ENCODE measurements around the gene POTEJ. TPM values are rescaled to one million over a fixed set of nuclear protein-coding genes. Genes with fewer than 3 reads are reported as not detected.
"Not testable (repeated sequence)": the region's sequence is repeated elsewhere in the genome, so short reads cannot be mapped to it uniquely, and the experiment has no call there.

The POTEJ gene
- under 1 TPM in 4 of 5 donors, not detected in 1; 0.11 to 0.64 (median 0.14) TPM for polyA plus RNA-seq (ENCODE audit: insufficient read depth in 1 of 5, insufficient read length in 5 of 5, low replicate concordance in 1 of 5)
- long read RNA-seq, donor 1, partial matches to known transcripts: 0 of 9 reads
- long read RNA-seq, donor 1, other reads (novel, unspliced or antisense): 9 of 9 reads
- long read RNA-seq, donor 2: 0 reads
- long read RNA-seq, donor 3, partial matches to known transcripts: 12 of 12 reads
- long read RNA-seq, donor 3, other reads (novel, unspliced or antisense): 0 of 12 reads
- long read RNA-seq, donor 4: 0 reads
- long read RNA-seq, donor 5, partial matches to known transcripts: 0 of 8 reads
- long read RNA-seq, donor 5, other reads (novel, unspliced or antisense): 8 of 8 reads
- long read RNA-seq, donor 6: 0 reads
- long read RNA-seq, donor 7, partial matches to known transcripts: 0 of 23 reads
- long read RNA-seq, donor 7, other reads (novel, unspliced or antisense): 23 of 23 reads
- long read RNA-seq, donor 8: 0 reads

DNA sequence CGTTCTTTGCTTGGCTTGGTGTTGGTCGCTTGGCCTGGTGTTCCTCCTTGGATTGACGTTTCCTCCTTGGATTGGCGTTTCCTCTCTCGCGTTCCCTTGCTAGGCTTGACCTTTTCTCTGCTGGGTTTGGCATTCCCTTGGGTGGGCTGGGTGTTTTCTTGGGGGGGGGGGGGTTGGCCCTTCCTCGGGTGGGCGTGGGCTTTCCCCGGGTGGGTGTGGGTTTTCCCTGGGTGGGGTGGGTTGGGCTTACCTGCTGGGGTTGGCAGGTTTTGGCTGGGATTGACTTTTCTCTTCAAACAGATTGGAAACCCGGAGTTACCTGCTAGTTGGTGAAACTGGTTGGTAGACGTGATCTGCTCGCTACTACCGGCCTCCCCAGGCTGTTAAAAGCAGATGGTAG is at the start of gene POTEJ:
TSS of gene POTEJ (plus strand) at position 301 of the 400 bp plus-strand sequence. CDS start at position 394, 93 bp downstream.
- DNase-seq: not testable (repeated sequence)

DNA sequence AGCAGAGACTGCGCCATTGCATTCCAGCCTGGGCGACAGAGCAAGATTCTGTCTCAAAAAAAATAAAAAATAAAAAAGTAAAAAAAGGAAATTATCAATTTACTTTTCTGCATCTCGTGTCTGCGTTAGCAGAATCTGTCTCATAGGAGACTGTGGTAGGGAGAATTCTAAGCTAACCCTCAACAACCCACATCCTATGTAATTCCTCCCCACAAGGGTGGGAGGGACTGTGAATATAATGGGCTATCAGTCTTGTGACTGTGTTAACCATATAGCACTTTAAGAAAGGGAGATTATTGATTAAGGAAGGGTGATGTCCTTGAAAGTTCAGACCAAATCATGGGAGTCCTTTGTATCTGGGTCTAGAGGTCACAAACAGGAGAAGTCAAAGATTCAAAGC is 45.1 kb upstream of the POTEJ start:
- DNase-seq: not testable (repeated sequence)

DNA sequence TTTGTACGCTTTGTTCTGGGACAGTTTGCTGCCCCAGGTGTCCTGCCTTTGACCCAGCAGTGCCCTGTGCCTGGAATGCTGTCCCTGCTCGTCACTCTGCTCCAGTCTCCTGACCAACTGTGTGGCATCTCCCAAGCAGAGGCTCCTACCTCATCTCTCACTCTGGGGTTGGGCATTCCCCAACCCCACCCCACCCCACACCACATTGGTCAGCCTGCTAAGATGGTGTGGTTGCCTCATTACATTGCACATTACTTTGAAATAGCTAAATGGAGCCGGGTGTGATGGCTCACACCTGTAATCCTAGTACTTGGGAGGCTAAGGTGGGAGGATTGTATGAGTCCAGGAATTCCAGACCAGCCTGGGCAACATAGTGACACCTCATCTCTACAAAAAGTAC is 39.3 kb upstream of the POTEJ start:
- not testable (repeated sequence) for DNase-seq

DNA sequence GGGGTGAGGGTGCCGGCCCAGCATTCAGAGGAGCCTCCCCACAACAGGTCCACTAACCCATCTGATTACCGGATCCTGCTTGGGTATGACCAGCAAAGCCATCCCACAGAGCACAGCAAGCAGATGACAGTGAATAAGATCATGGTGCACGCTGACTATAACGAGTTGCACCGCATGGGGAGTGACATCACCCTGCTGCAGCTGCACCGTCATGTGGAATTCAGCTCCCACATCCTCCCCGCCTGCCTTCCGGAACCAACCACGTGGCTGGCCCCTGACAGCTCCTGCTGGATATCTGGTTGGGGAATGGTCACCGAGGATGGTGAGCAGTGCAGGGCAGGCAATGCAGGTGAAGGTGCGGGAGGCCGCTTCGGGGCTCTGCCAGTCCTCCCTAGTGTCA is 37.0 kb upstream of the POTEJ start:
- DNase-seq: not testable (repeated sequence)

DNA sequence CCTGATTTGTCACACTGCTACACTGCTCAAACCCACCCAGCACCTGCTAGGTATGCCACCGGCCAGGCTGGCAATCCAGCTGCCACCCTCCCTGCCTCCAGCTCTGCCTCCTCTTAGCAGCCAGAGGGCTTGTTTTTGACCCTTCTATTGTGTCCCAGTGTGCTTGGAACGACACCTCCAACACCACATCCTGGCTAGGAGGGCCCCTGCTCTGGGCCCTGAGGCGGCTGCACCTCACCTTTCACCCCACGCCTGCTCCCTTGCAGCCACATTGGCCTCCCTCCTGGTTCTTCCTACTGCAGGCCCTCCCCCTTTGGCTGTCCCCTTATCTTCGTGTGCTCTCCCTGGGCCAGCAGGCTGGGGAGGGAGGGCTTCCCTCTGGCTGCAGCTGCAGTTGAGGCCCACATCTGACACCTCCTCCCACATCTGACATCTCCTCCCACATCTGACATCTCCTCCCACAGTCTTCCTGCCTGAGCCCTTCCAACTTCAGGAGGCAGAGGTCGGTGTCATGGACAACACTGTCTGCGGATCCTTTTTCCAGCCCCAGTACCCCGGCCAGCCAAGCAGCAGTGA is 34.9 kb upstream of the POTEJ start:
- DNase-seq: not testable (repeated sequence)

DNA sequence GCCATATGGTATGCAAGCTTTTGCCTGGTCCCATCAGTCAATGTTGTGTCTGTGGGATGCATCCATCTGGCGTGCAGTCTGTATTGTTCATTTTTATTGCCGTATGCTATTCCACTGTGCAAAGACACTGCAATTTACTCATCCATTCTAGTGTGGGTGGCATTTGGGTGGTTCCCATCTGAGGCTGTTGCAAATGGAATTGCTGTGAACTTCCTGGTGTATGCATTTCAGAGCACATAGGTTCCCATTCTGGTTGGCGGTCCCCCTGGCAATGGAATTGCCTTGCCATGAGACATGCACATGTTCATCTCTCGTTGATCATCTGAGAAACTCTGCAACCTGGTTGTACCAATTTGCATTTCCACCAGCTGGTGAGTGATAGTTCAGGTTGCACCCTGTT is 33.7 kb upstream of the POTEJ start:
- DNase-seq: not testable (repeated sequence)

DNA sequence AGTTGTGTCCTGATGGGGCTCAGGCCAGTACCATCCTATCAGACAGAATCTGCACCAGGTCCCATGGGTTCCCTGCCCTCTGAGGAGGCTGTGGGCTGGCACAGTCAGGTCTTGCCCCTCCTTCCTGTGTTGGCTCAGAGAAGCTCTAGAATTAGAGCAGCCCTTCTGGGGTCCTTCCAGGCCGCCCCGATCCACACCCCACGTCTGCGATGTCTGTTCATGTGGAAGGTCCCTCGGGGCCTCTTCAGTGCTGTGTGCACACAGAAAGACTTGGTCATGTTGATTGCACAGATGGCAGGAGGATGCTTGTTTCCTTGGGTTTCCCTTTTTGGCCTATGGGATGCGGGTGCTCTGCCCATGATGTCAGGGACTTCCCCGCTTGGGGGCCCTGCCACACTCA is 32.1 kb upstream of the POTEJ start:
- not testable (repeated sequence) for DNase-seq

DNA sequence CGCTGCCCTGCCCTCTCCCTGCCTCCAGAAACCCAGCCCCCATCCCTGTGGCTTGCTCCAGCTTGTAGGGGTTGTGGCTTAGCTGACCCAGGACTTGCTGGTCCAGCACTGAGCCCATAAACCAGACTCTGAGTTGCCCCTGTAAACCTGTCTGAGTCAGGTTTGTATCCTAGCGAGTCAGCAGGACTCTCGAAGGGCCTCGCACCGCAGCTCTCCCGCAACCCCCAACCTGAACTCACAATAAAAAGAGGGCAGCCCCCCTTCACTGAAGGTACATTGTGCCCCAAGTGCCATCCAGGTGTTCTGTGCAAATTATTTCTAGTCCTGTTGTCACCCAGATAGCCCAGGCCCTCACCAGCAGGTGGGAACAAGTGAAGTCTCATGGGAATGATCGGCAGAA is 29.7 kb upstream of the POTEJ start:
- not testable (repeated sequence) for DNase-seq

DNA sequence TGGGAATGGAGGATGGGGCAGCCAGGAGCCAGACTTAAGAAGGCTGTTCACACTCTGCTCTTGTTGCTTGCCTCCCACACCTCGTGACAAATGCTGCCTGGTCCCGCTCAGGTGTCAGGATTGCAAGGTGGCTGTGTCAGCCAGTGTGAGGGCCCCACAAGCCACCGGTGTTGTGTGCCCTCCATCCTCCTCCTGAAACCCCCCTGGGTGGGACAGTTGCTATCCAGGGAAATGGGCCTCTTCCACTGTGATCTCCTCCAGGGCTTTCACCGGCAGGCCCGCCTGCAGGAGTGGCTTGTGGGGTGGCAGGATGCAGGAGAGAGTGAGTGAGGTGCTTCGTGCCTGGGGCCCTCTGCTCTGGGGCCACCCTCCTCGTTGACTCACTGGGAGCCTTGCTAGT is 28.3 kb upstream of the POTEJ start:
- DNase-seq: not testable (repeated sequence)

DNA sequence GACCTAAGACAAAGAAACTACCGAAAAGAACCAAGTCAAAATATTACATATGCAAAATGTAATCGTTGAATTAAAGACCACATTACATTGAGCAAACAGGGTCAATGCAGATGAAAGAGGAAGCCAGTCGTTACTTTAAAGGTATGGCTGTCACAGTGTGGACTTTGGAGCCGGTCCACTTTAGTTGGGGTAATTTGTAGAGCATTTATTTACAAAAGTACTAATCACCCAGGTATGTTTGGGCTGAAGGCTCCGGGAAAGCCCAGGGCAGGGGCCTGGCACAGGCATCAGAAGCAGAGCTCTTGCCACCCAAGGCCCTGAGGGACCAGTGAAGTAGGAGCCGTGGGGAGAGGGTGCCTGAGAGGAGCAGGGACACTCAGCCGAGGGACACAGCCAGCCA is 27.7 kb upstream of the POTEJ start:
- not testable (repeated sequence) for DNase-seq

DNA sequence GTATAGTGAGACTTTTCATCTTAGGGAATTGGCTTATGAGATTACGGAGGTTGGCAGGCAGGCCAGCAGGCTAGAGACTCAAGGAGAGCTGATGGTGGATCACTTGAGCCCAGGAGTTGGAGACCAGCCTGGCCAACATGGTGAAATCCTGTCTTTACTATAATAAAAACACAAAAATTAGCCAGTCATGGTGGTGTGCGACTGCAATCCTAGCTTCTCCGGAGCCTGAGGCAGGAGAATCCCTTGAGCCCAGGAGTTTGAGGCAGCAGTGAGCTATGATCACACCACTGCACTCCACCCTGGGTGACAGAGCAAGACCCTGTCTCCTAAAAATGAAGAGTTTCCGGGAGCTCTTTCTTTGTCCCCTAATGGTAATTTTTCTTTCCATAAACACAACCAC is 26.5 kb upstream of the POTEJ start:
- DNase-seq: not testable (repeated sequence)

DNA sequence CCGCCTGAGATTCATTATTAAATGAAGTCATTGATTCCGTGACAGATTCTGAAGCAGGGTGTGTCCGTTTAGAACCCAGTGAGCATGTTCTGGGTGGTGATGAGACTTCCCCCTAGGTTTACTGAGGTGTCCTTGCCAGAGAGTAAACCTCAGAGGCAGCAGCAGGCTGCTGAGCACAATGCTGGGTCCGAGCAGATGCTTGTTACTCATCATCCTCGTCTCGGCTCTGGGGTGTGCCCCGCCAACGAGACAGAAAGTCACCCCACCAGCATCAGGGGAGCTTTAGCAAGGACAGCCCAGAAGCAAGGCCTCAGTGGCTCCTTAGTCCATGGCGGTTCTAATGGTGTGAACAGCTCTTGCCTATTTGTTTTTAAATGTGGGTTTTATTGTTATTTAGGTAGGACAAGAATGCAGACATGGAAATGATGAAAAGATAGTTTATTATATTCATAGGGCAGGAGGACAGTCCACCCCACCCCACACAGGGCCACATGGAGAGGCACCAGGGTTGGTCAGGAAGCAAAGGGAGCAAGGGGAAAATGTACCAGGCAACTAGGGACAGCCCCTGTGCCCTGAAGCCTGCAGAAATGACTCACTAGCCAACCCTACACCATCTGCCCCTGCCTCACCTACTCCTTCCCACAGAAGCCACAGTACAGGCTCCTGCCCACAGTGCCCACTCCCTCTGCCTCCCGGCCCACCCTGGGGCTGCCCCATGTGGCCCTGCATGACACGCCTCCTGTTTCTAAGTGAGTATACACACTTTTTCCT is 22.4 kb upstream of the POTEJ start:
- DNase-seq: not testable (repeated sequence)

DNA sequence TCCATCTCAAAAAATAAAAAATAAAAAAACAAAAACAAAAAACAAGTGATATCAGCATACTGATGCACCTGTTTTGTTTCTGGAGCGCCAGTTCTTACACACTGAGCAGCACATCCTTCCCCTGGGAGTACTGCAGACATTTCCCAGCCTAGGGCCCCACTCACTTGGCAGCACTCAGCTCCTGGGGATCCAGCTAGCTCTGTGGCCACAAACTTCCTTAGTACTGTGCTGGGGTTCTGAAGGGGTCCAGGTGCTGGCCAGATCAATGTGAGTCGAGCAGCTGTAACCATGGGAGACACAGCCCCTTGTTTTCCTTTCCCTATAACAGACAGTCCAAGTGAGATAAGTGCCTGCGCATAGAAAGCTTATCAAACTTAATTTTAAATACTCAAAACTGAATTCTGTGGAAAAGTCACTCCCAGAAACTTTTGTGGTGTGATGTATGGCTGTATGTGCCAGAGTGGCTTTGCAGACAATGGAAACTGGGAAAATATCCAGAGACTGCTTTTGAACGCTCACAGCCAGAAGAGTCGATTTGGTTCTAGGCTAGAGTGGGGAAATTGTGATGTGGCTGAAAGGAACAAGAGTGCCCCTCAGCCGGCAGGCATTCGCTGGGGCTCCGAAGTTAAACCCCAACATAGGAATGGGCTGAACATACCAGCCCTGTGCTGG is 20.9 kb upstream of the POTEJ start:
- DNase-seq: not testable (repeated sequence)

DNA sequence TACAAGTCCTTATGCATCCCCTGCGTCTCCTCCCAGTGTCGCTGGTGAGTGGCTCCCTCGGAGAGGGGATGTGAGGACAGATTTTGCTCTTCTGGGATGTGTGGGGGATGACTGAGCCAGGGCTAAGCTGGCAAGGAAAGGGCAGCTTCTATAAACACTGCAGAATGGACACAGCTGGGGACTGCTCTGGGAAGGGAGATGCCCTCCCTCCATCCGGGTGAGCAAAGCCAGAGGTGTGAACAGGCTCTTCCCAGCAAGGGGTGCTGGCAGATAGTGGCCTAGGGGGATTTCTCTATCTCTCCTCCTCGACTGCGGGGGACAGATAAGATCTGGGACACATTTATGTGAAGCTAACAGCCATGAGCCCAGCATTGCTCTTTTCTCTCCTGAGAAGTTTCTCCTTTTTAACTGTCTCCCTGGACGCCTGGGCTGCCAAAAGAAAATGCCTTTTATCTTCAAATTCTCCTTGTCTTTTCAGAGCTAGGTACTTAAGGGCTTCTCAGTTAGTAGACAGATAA is 20.3 kb upstream of the POTEJ start:
- not testable (repeated sequence) for DNase-seq

DNA sequence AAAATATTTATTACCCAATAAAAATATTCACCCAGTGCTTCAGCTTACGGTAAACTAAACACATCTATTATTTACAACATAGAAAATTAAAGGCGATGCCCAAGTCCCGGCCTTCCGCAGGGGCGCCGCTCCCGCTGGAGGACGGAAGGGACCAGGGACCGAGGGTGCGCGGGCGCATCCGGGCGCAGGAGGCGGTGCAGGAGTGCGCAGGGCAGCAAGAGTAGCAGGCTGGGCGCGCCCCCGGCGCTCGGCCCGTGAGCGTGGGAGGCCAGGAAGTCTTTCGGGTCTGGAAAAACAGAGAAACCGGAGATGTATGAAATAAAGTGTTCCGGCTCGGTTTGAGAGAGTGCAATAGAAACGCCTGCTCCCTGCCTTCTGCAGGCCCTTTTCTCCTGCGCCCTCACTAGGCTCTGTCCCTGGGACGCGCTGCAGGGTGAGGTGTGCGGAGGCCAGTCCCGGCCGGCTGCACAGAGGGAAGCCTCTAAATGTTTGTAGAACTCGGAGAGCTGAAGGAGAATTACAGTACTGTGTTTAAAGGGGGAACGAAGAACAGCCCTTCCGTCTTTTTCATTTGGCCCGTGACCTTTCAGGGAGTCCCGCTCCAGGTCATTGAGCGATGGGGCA is 18.3 kb upstream of the POTEJ start:
- DNase-seq: not testable (repeated sequence)

DNA sequence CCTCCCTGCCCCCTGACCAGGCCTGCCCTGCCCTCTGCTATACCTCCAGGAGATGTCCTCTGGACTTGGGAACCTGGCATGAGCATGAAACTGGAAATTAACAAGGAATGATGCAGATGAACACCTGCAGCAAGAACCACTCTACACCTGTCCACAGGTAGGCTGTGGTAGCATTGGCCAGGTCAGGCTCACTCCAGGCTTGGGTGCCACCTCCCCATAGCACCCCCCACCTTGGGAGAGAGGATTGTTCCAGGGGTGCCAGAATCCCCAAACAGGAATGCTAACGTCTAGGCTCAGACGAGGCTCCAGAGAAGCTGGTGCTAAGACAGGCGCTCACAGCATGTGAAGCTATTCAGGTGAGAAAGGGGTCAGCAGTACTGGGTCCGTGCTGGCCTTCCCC is 17.2 kb upstream of the POTEJ start:
- DNase-seq: not testable (repeated sequence)

DNA sequence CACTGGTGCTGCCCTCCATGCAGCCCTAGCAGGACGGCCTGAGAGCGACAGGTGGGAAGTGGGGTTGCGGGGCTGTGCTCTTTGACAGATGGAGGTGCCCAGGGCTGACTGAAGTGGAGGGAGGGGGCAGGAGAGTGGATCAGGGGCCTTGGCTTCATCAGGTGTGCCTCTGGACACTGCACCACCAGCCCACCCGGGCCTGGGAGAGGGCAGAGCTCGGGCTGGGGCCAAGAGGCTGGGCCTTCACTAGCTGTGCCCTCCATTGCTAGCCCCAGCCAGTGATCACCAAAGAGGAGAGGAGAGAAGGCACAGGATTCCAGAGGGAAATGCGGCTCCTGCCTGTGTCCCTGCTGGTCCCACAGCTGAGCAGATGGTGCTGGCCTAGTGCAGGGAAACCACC is 14.5 kb upstream of the POTEJ start:
- not testable (repeated sequence) for DNase-seq

DNA sequence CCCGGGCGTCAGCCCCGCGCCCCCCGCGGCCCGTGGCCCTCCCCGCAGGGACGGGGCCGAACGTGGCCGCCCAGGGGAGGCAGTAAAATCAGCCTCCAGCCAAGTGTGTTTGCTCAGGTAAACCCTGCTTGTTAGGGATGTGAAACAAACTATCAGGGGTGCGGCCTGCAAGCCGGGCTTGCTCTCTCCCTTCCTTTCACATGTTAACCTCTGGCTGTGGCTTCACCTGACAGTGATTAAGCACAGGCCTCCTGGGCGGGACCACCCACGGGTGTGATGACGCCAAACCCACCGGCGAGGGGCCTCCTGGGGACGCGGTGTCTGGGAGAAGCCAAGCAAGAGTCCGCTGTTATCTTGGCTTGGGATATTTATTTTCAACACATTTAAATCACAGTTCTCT is 13.2 kb upstream of the POTEJ start:
- not testable (repeated sequence) for DNase-seq

DNA sequence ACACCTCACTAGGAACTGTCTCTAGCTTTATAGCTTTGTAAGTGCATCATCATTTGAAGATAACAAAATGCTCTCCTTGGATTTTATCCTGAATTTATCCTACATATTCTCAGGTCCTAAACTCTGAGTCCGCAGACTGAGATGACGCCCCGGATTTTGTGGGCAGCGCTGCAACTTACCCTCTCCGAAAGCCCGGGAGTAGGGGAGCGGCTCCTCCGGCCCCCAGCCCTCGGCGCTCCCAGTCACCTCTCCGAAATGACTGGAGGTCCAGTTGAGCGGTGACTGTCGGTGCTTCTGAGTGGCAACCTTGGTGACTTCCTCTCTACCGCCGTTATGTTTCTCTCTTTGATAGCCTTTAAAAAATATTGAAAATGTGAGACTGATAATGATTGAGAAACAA is 12.8 kb upstream of the POTEJ start:
- not testable (repeated sequence) for DNase-seq

DNA sequence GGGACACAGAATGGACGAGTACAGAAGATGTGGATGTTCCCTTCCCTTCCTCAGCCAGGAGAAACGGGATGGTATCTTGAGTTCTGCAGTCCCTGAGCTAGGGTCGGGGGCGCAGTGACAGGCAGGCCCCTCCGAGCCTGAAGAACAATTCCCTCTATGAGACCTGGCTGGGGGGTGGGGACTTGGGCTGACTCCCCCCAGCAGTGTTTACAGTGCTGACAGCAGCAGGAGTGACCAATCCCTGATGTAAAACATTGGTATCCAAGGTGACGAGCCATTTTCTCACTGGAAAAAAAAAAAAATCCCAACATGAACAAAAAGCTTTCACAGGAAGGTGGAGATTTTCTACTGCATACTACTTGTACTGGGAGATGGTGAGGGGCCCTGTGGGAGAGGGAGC is 11.8 kb upstream of the POTEJ start, which contains the start of gene CFC1:
TSS of gene CFC1 (minus strand) at position 183 of the 400 bp plus-strand sequence. CDS start 288 bp downstream, outside the sequence.
- not testable (repeated sequence) for DNase-seq

DNA sequence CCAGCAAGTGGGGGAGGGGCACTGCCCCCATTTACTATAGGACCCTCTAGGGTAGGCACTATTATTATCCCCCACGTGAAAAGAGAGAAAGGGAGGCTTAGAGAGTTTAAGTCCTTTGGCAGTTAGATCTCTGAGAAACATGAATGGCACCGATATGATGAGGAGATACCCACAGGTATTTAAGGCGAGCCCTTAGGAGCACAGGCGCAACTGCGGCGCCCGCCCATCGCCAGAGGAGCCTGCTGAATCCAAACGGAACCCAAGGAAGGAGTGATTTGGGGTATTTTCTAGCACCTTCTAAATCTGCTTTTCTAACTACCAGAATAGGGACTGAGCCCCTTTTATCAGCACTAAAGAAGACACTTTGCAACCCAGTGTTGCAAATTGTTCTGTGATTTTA is 11.3 kb upstream of the POTEJ start:
- not testable (repeated sequence) for DNase-seq
